ENCODE data around the gene C9.

- TF ChIP-seq ZNF274 (IDR thresholded peaks at IDR 0.05; ENCODE audit: low read depth, low read length) (no peak), YY1 (IDR thresholded peaks at IDR 0.05; ENCODE audit: insufficient read depth, insufficient read length) (no peak), SUZ12 (IDR thresholded peaks at IDR 0.05; ENCODE audit: extremely low read depth, insufficient read depth, insufficient read length) (no peak)
Observed at GRCh38 chr5:39314591-39314990, 49.7 kb downstream of the C9 start.
